ENCODE measurements around the gene DAB2IP.

DAB2IP gene

DNA sequence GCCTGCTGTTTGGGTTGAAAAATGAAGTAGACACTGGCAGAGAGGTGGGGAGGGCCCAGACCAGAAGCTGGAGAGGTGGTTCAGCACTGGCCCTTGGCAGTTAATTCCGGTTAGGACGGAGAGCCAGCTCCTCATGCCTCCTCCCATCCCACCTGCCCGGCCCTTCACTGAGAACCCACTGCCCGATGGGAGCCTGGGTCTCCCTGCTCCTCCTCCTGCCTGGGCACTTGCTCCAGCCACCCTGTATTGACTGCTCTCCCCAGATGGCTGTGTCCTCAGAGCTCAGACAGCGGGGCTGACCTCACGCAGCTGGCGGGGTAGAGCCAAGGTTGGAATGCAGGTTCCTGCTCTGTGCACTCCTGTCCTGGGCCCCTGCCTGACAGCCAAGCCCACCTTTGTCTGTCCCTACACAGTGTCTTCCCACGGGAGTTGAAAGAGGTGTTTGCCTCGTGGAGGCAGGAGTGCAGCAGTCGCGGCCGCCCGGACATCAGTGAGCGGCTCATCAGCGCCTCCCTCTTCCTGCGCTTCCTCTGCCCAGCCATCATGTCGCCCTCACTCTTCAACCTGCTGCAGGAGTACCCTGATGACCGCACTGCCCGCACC lies 114.7 kb downstream of the DAB2IP start:
- no peak for DNase-seq

DNA sequence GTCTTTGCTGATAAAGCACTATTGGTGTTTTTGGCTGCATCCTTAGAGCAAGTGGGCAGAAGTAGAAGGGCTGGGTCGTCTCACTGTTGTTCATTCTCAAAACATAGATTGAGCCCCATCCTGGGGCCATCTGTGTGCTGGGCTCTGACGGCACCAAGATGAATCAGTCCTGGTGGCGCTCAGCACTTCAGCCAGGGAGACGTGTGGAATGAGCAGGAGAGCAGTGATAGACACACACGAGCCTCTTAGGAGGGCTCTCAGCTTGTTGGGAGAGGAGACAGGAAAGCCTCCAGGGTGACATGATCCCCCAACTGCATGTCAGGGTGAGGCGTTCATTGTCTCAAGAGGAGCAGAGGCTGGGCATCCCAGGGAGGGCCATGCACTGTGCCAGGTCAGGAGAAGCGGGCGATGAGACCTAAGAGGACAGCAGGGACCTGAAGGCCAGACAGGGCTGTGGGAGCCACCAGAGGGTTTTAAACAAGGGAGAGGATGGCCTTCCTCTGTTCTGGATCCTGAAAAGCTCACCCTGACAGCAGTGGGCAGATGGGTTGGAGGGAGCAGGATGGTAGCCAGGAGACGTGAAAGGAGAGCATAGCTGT lies 115.8 kb downstream of the DAB2IP start:
- DNase-seq, result no peak

DNA sequence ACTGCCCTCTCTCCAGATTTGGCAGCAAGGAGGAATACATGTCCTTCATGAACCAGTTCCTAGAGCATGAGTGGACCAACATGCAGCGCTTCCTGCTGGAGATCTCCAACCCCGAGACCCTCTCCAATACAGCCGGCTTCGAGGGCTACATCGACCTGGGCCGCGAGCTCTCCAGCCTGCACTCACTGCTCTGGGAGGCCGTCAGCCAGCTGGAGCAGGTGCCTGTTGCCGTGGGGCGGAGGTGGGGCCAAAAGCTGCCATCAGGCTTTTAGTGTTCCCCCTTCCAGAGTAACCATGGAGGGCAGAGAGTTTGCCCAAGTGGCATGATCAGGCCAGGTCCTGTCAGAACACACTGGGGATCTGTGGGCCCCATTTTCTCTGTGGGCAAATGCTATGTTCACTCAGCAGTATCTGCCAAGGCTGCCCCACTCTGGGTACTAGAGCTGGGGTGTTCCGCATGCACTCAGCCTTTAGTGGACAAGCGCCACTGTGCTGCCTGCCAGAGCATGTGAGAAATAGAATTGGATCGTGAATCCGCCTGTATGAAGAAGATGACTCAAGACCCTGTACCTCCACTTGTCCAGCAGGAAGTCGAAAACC lies 117.1 kb downstream of the DAB2IP start:
- DNase-seq, result no peak

- DNase-seq, result no peak
Measured at GRCh38 chr9:121769939-121770338, 118.5 kb downstream of the DAB2IP start.

- DNase-seq, result no peak
Measured at GRCh38 chr9:121770415-121771273, 119.2 kb downstream of the DAB2IP start.

DNA sequence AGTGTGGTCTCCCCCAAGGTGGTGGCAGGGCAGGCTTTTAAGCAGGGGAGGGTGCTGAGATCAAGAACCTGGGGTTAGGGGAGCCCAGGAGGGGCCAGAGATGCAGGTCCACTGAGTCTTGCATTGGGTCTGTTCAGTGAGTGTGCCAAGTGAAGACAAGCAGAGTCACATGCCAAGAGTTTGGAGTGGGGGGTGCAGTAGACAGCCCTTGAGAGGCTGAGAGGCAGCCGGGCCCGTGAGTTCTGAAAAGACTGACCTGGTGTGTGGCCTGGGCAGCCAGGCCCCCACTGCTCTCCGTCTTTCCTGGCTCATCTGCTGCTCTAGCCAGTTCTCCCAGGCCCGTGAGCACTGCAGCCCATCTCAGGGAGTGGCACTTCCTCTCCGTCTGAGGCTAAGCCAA lies 120.0 kb downstream of the DAB2IP start:
- DNase-seq, result no peak

- no peak for DNase-seq
Measured at GRCh38 chr9:121771851-121772599, 120.6 kb downstream of the DAB2IP start.

GRCh38 chr9:121772600-121773285 lies 121.3 kb downstream of the DAB2IP start:
- DNase-seq, result no peak

DNA sequence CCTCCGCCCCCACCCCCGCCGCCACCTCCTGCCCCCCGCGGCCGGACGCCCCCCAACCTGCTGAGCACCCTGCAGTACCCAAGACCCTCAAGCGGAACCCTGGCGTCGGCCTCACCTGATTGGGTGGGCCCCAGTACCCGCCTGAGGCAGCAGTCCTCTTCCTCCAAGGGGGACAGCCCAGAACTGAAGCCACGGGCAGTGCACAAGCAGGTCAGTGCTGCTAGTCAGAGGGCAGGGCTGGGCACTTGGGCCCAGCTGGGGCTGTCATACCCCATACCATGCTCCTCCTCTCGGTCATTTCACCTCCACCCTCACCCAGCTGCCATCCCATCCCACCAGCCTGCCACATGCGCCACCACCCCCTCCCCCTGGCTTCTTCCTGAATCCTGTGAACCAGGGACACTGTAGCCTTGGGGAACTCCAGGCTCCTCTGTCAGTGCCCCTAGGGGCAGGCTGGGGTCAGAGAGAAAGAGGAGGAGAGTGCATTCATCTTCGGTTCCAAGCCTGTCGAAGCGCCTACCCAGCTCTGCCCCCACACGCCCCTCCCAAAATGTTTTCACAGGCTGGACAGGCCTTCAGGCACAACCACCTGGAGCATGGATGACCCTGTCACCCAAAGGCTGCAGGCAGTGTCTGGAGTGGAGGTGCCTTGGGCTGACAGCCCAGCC lies 122.0 kb downstream of the DAB2IP start:
- no peak for DNase-seq

GRCh38 chr9:121773954-121774714 lies 122.7 kb downstream of the DAB2IP start:
- DNase-seq, result no peak

GRCh38 chr9:121774715-121775613 lies 123.5 kb downstream of the DAB2IP start:
- no peak for DNase-seq

DNA sequence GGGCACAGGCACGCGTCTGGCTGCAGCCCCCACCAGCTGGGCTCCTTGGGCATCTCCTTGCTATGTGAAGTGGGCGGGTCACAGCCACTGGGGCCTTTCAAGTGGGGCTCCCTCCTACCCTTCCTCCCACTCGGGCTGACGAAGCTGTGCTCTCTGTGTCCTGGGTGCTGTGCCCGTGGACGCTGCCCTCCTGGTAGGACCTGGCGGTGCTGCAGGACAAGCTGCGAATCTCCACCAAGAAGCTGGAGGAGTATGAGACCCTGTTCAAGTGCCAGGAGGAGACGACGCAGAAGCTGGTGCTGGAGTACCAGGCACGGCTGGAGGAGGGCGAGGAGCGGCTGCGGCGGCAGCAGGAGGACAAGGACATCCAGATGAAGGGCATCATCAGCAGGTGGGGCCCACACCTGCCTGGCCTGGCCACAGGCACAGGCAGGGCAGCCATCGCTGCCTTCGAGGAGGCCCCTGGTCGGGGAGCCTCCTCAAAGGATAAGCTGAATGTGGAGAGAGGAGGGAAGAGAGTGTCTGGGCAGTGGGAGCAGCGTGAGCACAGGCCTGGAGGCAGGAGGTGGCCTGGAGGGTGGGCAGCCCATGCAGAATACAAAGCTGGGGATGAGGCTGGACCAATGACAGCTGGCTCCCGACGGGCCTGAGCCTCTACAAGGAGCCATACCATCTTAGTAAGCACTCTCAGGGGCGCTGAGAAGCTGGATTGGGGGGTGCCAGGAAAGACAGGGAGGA lies 124.7 kb downstream of the DAB2IP start:
- DNase-seq, result no peak

GRCh38 chr9:121776739-121777637 lies 125.6 kb downstream of the DAB2IP start:
- no peak for DNase-seq

DNA sequence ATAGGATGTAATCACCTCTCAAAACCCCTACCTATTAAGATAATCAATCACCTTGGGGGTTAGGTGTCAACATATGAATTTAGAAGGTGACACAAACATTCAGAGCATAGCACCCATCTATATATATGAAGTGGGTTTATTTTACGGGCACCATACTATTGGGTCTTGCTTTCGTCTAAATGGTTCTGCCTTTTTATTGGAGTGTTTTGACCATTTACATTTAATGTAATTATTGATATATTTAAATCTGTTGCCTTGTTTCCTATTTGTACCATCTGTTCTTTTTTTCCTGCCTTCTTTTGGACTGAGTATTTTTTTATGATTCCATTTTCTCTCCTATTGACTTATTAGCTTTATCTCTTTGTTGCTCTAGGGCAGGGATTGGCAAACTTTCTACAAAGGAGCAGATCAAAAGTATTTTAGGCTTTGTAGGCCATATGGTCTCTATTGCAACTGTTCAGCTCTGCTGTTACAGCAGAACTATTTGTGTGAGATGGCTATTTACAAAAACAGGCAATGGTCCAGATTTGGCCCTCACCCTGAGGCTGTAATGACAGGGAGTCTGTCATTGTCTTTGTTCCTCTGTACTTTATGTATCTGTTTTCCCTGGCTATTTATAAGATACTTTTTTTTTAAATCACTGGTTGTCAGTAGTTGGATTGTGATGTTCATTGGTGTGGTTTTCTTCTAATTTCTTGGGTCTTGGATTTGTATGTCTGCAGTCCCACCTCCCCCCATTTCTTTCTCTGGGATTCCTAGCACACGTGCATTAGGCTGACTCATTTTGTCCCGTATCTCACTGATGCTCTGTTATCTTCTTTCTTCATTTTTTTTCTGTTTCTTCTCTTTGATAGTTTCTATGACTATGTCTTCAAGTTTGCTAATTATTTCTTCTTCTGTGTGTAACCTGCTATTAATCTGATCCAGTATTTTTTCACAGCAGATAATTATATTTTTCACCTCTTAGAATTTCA lies 127.1 kb downstream of the DAB2IP start:
- DNase-seq, result no peak

DNA sequence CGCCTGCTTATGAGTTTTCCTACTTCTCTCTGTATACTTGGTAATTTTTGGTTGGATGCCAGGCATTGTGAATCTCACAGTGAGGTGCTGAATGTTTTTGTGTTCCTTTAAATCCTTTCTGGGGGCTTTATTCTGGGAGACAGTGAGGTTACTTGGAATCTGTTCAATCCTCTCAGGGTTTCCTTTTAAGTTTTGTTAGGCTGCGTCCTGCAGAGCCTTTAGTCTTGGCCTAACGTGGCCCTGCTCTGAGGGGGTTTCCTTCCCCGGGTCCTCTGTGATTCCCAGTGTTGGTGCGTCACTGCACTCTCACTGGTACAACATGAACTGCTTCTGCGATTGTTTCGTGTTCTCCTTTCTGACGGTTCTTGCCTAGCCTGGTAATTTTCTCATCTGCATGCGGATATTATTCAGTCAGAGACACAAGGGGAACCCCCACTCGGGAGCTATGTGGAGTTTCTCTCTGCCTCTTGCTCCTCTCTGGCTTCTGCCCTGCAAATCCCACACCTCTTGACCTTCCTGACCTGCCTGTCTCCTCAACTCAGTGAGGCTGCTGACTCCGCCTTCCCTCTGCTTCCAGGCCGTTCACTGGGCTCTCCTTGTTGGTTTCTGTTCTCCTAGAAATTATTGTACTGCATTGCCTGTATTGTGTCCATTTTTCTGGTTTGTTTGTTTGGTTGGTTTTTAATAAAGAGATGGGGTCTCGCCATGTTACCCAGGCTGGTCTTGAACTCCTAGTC lies 128.1 kb downstream of the DAB2IP start:
- DNase-seq, result no peak

Measured in MV-4-11 (cell line).